ENCODE data around the gene FMNL2.
"Not testable (repeated sequence)": the region's sequence is repeated elsewhere in the genome, so short reads cannot be mapped to it uniquely, and the experiment has no call there.

Gene FMNL2

GRCh38 chr2:152519581-152519952 is 184.6 kb downstream of the FMNL2 start:
- TF ChIP-seq ZBTB8A (tag by site-specific recombination; IDR thresholded peaks at IDR 0.05) (no peak), ZNF350 (tag by site-specific recombination; IDR thresholded peaks at IDR 0.05) (no peak), ZNF362 (tag by site-specific recombination; IDR thresholded peaks at IDR 0.05) (no peak), ZNF404 (tag by site-specific recombination; IDR thresholded peaks at IDR 0.05) (no peak), ZNF148 (tag by site-specific recombination; IDR thresholded peaks at IDR 0.05; ENCODE audit: borderline replicate concordance) (no peak), PRDM10 (tag by site-specific recombination; IDR thresholded peaks at IDR 0.05) (no peak), ZNF777 (tag by site-specific recombination; IDR thresholded peaks at IDR 0.05; ENCODE audit: borderline replicate concordance) (no peak), ZNF18 (tag by site-specific recombination; IDR thresholded peaks at IDR 0.05) (no peak), TCF7L2 (IDR thresholded peaks at IDR 0.05; ENCODE audit: borderline replicate concordance, low read depth, low read length) (no peak), FEZF1 (tag by site-specific recombination; IDR thresholded peaks at IDR 0.05) (no peak)
- Histone ChIP-seq H3K4me3 (ENCODE audit: low read depth, low read length) (no peak overlapping the region), H3K9me3 (ENCODE audit: control insufficient read depth, insufficient read depth, low read depth, low read length) (no peaks in the 10 kb centered on the region), H3K4me1 (ENCODE audit: control insufficient read depth, insufficient read depth, low read length) (peaks cover 9% of the 10 kb centered on the region), H3K36me3 (ENCODE audit: control insufficient read depth in 2 of 2, insufficient read depth in 1 of 2, low read length in 2 of 2) (no peaks in the 10 kb centered on the region; a peak in 1 of 3 replicates), H3K27ac (ENCODE audit: extremely low read depth, low read depth, low read length) (no peak overlapping the region)
- POLR2A ChIA-PET = no interaction called here
- CTCF ChIA-PET = no interaction called here

GRCh38 chr2:152520759-152521158 is 185.8 kb downstream of the FMNL2 start:
- no peak overlapping the region for H3K4me3 ChIP-seq (ENCODE audit: low read depth, low read length)
- ChIA-PET CTCF (interaction anchor here (0.7 kb wide), 1 partner anchor 73 kb away, joined by 6 read pairs; no protein-coding TSS in a partner anchor), POLR2A (no interaction called here)
- H3K4me1 ChIP-seq (ENCODE audit: control insufficient read depth, insufficient read depth, low read length) = peaks cover 9% of the 10 kb centered on the region
- no peaks in the 10 kb centered on the region for H3K9me3 ChIP-seq (ENCODE audit: control insufficient read depth, insufficient read depth, low read depth, low read length)
- H3K36me3 ChIP-seq (ENCODE audit: control insufficient read depth in 2 of 2, insufficient read depth in 1 of 2, low read length in 2 of 2) = no peaks in the 10 kb centered on the region; a peak in 1 of 3 replicates
- TF ChIP-seq GLI4 (tag by site-specific recombination; IDR thresholded peaks at IDR 0.05) = no peak
- no peak for TF ChIP-seq ZFP37 (tag by site-specific recombination; IDR thresholded peaks at IDR 0.05)
- no peak for TF ChIP-seq ZBTB7A (tag by site-specific recombination; IDR thresholded peaks at IDR 0.05; ENCODE audit: low read depth)
- H3K27ac ChIP-seq (ENCODE audit: extremely low read depth, low read depth, low read length) = no peak overlapping the region

- CTCF ChIA-PET; H3K27ac ChIP-seq (ENCODE audit: extremely low read depth, low read depth, low read length); POLR2A ChIA-PET; H3K4me1 ChIP-seq (ENCODE audit: control insufficient read depth, insufficient read depth, low read length); H3K4me3 ChIP-seq (ENCODE audit: low read depth, low read length); H3K9me3 ChIP-seq (ENCODE audit: control insufficient read depth, insufficient read depth, low read depth, low read length); H3K36me3 ChIP-seq (ENCODE audit: control insufficient read depth in 2 of 2, insufficient read depth in 1 of 2, low read length in 2 of 2): not testable (repeated sequence)
- TF ChIP-seq ZNF140 (tag by site-specific recombination; IDR thresholded peaks at IDR 0.05) = peak; percentile 5; the same call in 1 of the 2 replicates
- peak; percentile 47 for TF ChIP-seq SETDB1 (IDR thresholded peaks at IDR 0.05; ENCODE audit: insufficient read length, low read length)
Observed at GRCh38 chr2:152522446-152522845, 187.5 kb downstream of the FMNL2 start.

Measured in HEK293 (cell line).